ENCODE results near the gene RPLP2. TPM values are rescaled to one million over a fixed set of nuclear protein-coding genes. Genes with fewer than 3 reads are reported as not detected.

The RPLP2 gene
- total RNA-seq, 1 experiment from 2014 or later = 1,325 TPM

DNA sequence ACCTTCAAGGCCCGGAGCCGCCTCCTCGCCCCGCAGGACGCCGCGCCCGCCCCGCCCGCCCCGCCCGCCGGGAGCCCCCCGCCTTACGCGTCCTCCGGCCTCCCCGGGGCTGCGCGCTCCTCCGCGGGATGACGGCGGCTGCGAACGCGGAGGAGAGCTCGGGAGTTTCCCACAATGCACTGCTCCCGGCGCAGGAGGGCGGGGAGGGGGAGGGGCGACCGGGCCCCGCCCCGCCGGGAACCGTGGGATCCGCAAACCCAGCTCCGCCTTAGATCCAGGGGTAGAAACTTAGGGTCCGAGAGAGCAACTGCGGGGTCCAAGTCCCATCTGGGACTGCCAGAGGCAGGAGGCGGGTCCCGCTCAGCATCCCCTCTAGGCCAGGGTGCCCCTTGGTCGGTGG, 19.8 kb upstream of the RPLP2 start, which contains the start of gene CEND1:
Gene CEND1, minus strand, starts transcription at position 148 of the 400 bp plus-strand sequence. CDS start 1,514 bp downstream, outside the sequence.
- no peaks in the 10 kb centered on the region for H3K9me3 ChIP-seq (ENCODE audit: low read depth, low read length, poor library complexity, severe bottlenecking)
- DNase-seq (ENCODE audit: low spot score) = peak; percentile 67
- no peaks in the 10 kb centered on the region for H3K27me3 ChIP-seq (replicated peaks; ENCODE audit: insufficient read depth, low read depth, low read length, poor library complexity)
- H3K4me1 ChIP-seq (ENCODE audit: insufficient read depth, low read length, poor library complexity, severe bottlenecking) = peaks cover 3% of the 10 kb centered on the region
- no peak for TF ChIP-seq EZH2 (IDR thresholded peaks at IDR 0.05; ENCODE audit: borderline replicate concordance, low read depth, low read length, poor library complexity, severe bottlenecking)
- TF ChIP-seq, protein P1, sequence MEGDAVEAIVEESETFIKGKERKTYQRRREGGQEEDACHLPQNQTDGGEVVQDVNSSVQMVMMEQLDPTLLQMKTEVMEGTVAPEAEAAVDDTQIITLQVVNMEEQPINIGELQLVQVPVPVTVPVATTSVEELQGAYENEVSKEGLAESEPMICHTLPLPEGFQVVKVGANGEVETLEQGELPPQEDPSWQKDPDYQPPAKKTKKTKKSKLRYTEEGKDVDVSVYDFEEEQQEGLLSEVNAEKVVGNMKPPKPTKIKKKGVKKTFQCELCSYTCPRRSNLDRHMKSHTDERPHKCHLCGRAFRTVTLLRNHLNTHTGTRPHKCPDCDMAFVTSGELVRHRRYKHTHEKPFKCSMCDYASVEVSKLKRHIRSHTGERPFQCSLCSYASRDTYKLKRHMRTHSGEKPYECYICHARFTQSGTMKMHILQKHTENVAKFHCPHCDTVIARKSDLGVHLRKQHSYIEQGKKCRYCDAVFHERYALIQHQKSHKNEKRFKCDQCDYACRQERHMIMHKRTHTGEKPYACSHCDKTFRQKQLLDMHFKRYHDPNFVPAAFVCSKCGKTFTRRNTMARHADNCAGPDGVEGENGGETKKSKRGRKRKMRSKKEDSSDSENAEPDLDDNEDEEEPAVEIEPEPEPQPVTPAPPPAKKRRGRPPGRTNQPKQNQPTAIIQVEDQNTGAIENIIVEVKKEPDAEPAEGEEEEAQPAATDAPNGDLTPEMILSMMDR (conservative IDR thresholded peaks at IDR 0.05; ENCODE audit: low read depth, low read length) = no peak
- peaks cover 2% of the 10 kb centered on the region for H3K36me3 ChIP-seq (ENCODE audit: insufficient read depth, low read length, poor library complexity, severe bottlenecking)
- BruUV-seq (replicated peaks) = no TSS peak
- ChIA-PET POLR2A (ENCODE audit: low non-redundant PET) (no interaction called here), CTCF (interaction anchor here (0.7 kb wide), 1 partner anchor 19 kb away, joined by 5 read pairs; no protein-coding TSS in a partner anchor)
- no peak within 1 kb of the TSS for H3K4me3 ChIP-seq (ENCODE audit: low read depth, low read length, poor library complexity, severe bottlenecking)
- H3K27ac ChIP-seq (ENCODE audit: low read depth, low read length, poor library complexity, severe bottlenecking) = no peak within 1 kb of the TSS
- intact Hi-C loops (cut with micrococcal nuclease; ENCODE audit: unreplicated experiment) = no loop called here

- TF ChIP-seq EZH2 (IDR thresholded peaks at IDR 0.05; ENCODE audit: borderline replicate concordance, low read depth, low read length, poor library complexity, severe bottlenecking) = no peak
- TF ChIP-seq, protein P1 (conservative IDR thresholded peaks at IDR 0.05; ENCODE audit: low read depth, low read length) = no peak
- DNase-seq (ENCODE audit: low spot score) = no peak
- Histone ChIP-seq H3K27ac (ENCODE audit: low read depth, low read length, poor library complexity, severe bottlenecking) (no peak overlapping the region), H3K27me3 (replicated peaks; ENCODE audit: insufficient read depth, low read depth, low read length, poor library complexity) (no peaks in the 10 kb centered on the region), H3K36me3 (ENCODE audit: insufficient read depth, low read length, poor library complexity, severe bottlenecking) (peaks cover 2% of the 10 kb centered on the region), H3K4me1 (ENCODE audit: insufficient read depth, low read length, poor library complexity, severe bottlenecking) (peaks cover 10% of the 10 kb centered on the region), H3K9me3 (ENCODE audit: low read depth, low read length, poor library complexity, severe bottlenecking) (no peaks in the 10 kb centered on the region), H3K4me3 (ENCODE audit: low read depth, low read length, poor library complexity, severe bottlenecking) (no peak overlapping the region)
- CTCF ChIA-PET = no interaction called here
- no TSS peak for BruUV-seq (replicated peaks)
- POLR2A ChIA-PET (ENCODE audit: low non-redundant PET) = interaction anchor here (0.6 kb wide), 1 partner anchor 1631 kb away, joined by 16 read pairs; no protein-coding TSS in a partner anchor
- intact Hi-C loops (cut with micrococcal nuclease; ENCODE audit: unreplicated experiment) = no loop called here
These were observed 18.8 kb upstream of the RPLP2 start for GRCh38 chr11:790721-791564.

DNA sequence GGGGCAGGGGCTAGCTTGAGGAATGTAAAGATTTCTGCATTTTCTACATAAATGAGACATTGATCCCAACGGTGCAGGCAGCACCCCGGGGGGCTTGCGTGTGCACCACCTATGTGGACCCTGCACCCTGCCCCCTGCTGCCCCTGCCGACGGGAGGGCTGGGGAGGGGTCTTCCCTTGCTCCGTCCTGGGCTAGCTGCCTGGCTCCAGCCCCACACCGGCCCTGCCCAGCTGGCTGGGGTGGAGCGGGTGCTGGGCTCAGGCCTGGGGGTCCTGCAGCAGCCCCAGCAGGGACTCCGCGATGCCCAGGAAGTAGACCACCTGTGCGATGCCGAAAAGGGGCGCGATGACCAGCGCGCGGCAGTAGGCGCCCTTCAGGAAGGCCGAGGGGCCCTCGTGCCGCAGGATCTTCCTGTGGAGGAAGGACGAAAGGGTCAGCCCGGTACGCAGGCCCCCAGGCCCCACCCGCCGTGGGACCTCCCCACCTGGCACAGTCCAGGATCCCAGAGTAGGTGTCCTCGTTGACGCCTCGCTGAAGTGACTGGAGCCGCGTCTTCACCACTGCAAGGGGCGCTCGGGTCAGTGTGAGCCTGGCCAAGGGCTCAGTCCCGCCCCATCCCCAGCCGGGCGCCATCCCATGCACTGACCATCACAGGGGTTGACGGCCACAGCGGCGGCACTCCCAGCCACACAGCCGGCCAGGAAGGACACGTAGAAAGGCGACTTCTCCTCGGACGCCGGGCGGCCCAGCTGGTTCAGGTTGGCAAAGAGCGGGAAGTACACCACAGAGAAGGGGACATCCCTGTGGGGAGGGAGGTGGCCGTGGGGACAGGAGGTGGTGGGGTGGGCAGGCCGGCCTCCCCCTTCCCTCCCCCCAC, 17.9 kb upstream of the RPLP2 start:
- ChIA-PET CTCF (no interaction called here), POLR2A (ENCODE audit: low non-redundant PET) (interaction anchor here (0.6 kb wide), 2 partner anchors 11 to 1630 kb away, joined by 3 to 16 read pairs; no protein-coding TSS in a partner anchor)
- no TSS peak for BruUV-seq (replicated peaks)
- Histone ChIP-seq H3K4me1 (ENCODE audit: insufficient read depth, low read length, poor library complexity, severe bottlenecking) (peaks cover 10% of the 10 kb centered on the region), H3K27ac (ENCODE audit: low read depth, low read length, poor library complexity, severe bottlenecking) (no peak overlapping the region), H3K36me3 (ENCODE audit: insufficient read depth, low read length, poor library complexity, severe bottlenecking) (peaks cover 2% of the 10 kb centered on the region), H3K9me3 (ENCODE audit: low read depth, low read length, poor library complexity, severe bottlenecking) (no peaks in the 10 kb centered on the region), H3K27me3 (replicated peaks; ENCODE audit: insufficient read depth, low read depth, low read length, poor library complexity) (no peaks in the 10 kb centered on the region), H3K4me3 (ENCODE audit: low read depth, low read length, poor library complexity, severe bottlenecking) (no peak overlapping the region)
- DNase-seq (ENCODE audit: low spot score) = no peak
- TF ChIP-seq, protein P1 (conservative IDR thresholded peaks at IDR 0.05; ENCODE audit: low read depth, low read length) = no peak
- no peak for TF ChIP-seq EZH2 (IDR thresholded peaks at IDR 0.05; ENCODE audit: borderline replicate concordance, low read depth, low read length, poor library complexity, severe bottlenecking)
- intact Hi-C loops (cut with micrococcal nuclease; ENCODE audit: unreplicated experiment) = no loop called here
